ENCODE data around the gene TCF12.

TCF12 gene

GRCh38 chr15:56917652-56918045, 795 bp upstream of the TCF12 start:
- Histone ChIP-seq H3K9ac (no peak overlapping the region), H3K79me2 (peaks cover 2% of the 10 kb centered on the region), H3K27ac (peak overlapping the region; percentile 78), H3K9me3 (ENCODE audit: control insufficient read depth, low read length) (no peaks in the 10 kb centered on the region), H3K36me3 (ENCODE audit: control insufficient read depth, insufficient read depth, low read length) (no peaks in the 10 kb centered on the region), H3K4me2 (ENCODE audit: low read length) (peak overlapping the region; percentile 90), H3K4me3 (ENCODE audit: low read depth, low read length) (peak overlapping the region; percentile 90), H2AFZ (peak overlapping the region; percentile 71), H3K27me3 (ENCODE audit: control insufficient read depth, insufficient read depth, low read length) (no peaks in the 10 kb centered on the region), H3K4me1 (no peaks in the 10 kb centered on the region)
- no peak for TF ChIP-seq CTCF (IDR thresholded peaks at IDR 0.05)

- Histone ChIP-seq H3K27me3 (ENCODE audit: control insufficient read depth, insufficient read depth, low read length) (no peaks in the 10 kb centered on the region), H3K4me2 (ENCODE audit: low read length) (peak overlapping the region; percentile 90), H3K4me3 (ENCODE audit: low read depth, low read length) (peak overlapping the region; percentile 90), H3K4me1 (no peaks in the 10 kb centered on the region), H3K79me2 (peaks cover 2% of the 10 kb centered on the region), H3K27ac (peak overlapping the region; percentile 42), H3K9ac (no peak overlapping the region), H3K36me3 (ENCODE audit: control insufficient read depth, insufficient read depth, low read length) (no peaks in the 10 kb centered on the region), H3K9me3 (ENCODE audit: control insufficient read depth, low read length) (no peaks in the 10 kb centered on the region), H2AFZ (peak overlapping the region; percentile 71)
- no peak for TF ChIP-seq CTCF (IDR thresholded peaks at IDR 0.05)
Observed at GRCh38 chr15:56919031-56919608, 676 bp downstream of the TCF12 start.

GRCh38 chr15:56919609-56920366, 1.3 kb downstream of the TCF12 start:
- Histone ChIP-seq H3K79me2 (peaks cover 2% of the 10 kb centered on the region), H3K27ac (peak overlapping the region; percentile 42), H3K36me3 (ENCODE audit: control insufficient read depth, insufficient read depth, low read length) (no peaks in the 10 kb centered on the region), H3K4me3 (ENCODE audit: low read depth, low read length) (peak overlapping the region; percentile 90), H3K9me3 (ENCODE audit: control insufficient read depth, low read length) (no peaks in the 10 kb centered on the region), H3K27me3 (ENCODE audit: control insufficient read depth, insufficient read depth, low read length) (no peaks in the 10 kb centered on the region), H3K4me1 (no peaks in the 10 kb centered on the region), H2AFZ (peak overlapping the region; percentile 61), H3K4me2 (ENCODE audit: low read length) (peak overlapping the region; percentile 90), H3K9ac (no peak overlapping the region)
- TF ChIP-seq CTCF (IDR thresholded peaks at IDR 0.05): no peak

GRCh38 chr15:56920367-56920627, 1.9 kb downstream of the TCF12 start:
- H3K4me2 ChIP-seq (ENCODE audit: low read length): peak overlapping the region; percentile 90
- TF ChIP-seq CTCF (IDR thresholded peaks at IDR 0.05): no peak
- no peaks in the 10 kb centered on the region for H3K36me3 ChIP-seq (ENCODE audit: control insufficient read depth, insufficient read depth, low read length)
- no peak overlapping the region for H3K27ac ChIP-seq
- H3K9ac ChIP-seq: no peak overlapping the region
- H3K9me3 ChIP-seq (ENCODE audit: control insufficient read depth, low read length): no peaks in the 10 kb centered on the region
- peaks cover 2% of the 10 kb centered on the region for H3K79me2 ChIP-seq
- no peaks in the 10 kb centered on the region for H3K4me1 ChIP-seq
- peak overlapping the region; percentile 90 for H3K4me3 ChIP-seq (ENCODE audit: low read depth, low read length)
- H3K27me3 ChIP-seq (ENCODE audit: control insufficient read depth, insufficient read depth, low read length): no peaks in the 10 kb centered on the region
- no peak overlapping the region for H2AFZ ChIP-seq

GRCh38 chr15:56923174-56923591, 4.7 kb downstream of the TCF12 start:
- Histone ChIP-seq H3K4me3 (ENCODE audit: low read depth, low read length) (no peak overlapping the region), H3K27me3 (ENCODE audit: control insufficient read depth, insufficient read depth, low read length) (no peaks in the 10 kb centered on the region), H3K36me3 (ENCODE audit: control insufficient read depth, insufficient read depth, low read length) (no peaks in the 10 kb centered on the region), H3K27ac (no peak overlapping the region), H3K9me3 (ENCODE audit: control insufficient read depth, low read length) (no peaks in the 10 kb centered on the region), H3K4me2 (ENCODE audit: low read length) (peak overlapping the region; percentile 23), H2AFZ (no peak overlapping the region), H3K79me2 (no peaks in the 10 kb centered on the region), H3K9ac (no peak overlapping the region), H3K4me1 (no peaks in the 10 kb centered on the region)
- no peak for TF ChIP-seq CTCF (IDR thresholded peaks at IDR 0.05)
